ENCODE measurements around the gene EPHA7.

GRCh38 chr6:93376026-93376540 lies 43.3 kb downstream of the EPHA7 start:
- TF ChIP-seq ZBTB21 (CRISPR knock-in tag; IDR thresholded peaks at IDR 0.05; ENCODE audit: borderline replicate concordance) (no peak), MLX (CRISPR knock-in tag; IDR thresholded peaks at IDR 0.05) (no peak), SMAD3 (CRISPR knock-in tag; IDR thresholded peaks at IDR 0.05; ENCODE audit: borderline replicate concordance) (no peak), NFYB (CRISPR knock-in tag; conservative IDR thresholded peaks at IDR 0.05; ENCODE audit: low read depth) (no peak)
